ENCODE results near the gene KLHL3.

KLHL3 gene

DNA sequence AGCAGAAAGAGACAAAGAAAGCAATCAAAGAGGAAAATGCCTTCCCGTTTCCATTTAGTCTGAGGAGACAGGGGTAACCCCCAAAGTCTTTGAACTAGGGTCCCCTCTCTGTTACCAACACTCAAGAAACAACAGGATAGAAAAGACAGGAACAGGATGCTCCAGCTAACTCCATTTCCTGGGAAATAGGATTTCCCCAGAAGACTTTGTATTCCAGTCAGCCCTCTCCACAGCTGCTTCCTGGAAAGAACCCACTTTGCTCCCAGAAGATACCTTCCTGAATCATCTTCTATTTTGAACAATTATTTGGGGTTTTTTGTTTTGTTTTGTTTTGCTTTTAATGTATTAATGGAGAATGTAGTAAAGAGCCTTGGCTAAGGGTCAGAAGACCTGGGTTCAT lies 56.0 kb downstream of the KLHL3 start:
- DNase-seq (ENCODE audit: low spot score), result no peak
- in situ Hi-C loops (cut with MboI; ENCODE audit: low pct_unique_long_range_greater_than_20kb, low sequenced_read_pairs, unreplicated experiment), result no loop called here

GRCh38 chr5:137679195-137679594 lies 56.7 kb downstream of the KLHL3 start:
- TF ChIP-seq, protein P1, sequence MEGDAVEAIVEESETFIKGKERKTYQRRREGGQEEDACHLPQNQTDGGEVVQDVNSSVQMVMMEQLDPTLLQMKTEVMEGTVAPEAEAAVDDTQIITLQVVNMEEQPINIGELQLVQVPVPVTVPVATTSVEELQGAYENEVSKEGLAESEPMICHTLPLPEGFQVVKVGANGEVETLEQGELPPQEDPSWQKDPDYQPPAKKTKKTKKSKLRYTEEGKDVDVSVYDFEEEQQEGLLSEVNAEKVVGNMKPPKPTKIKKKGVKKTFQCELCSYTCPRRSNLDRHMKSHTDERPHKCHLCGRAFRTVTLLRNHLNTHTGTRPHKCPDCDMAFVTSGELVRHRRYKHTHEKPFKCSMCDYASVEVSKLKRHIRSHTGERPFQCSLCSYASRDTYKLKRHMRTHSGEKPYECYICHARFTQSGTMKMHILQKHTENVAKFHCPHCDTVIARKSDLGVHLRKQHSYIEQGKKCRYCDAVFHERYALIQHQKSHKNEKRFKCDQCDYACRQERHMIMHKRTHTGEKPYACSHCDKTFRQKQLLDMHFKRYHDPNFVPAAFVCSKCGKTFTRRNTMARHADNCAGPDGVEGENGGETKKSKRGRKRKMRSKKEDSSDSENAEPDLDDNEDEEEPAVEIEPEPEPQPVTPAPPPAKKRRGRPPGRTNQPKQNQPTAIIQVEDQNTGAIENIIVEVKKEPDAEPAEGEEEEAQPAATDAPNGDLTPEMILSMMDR (IDR thresholded peaks at IDR 0.05; ENCODE audit: extremely low read depth, insufficient read depth, missing control alignments), result no peak
- in situ Hi-C loops (cut with MboI; ENCODE audit: low pct_unique_long_range_greater_than_20kb, low sequenced_read_pairs, unreplicated experiment), result no loop called here
- no peak for DNase-seq (ENCODE audit: low spot score)

More for the DNA sequence above, 56.0 kb downstream of the KLHL3 start:
- TF ChIP-seq, protein P1 (IDR thresholded peaks at IDR 0.05; ENCODE audit: extremely low read depth, insufficient read depth, missing control alignments), result no peak

- TF ChIP-seq, protein P1 (IDR thresholded peaks at IDR 0.05; ENCODE audit: extremely low read depth, insufficient read depth, missing control alignments), result no peak
- DNase-seq (ENCODE audit: low spot score), result no peak
- in situ Hi-C loops (cut with MboI; ENCODE audit: low pct_unique_long_range_greater_than_20kb, low sequenced_read_pairs, unreplicated experiment), result no loop called here
Observed at GRCh38 chr5:137672881-137673280, 63.0 kb downstream of the KLHL3 start.

- no peak for DNase-seq (ENCODE audit: low spot score)
- TF ChIP-seq, protein P1 (IDR thresholded peaks at IDR 0.05; ENCODE audit: extremely low read depth, insufficient read depth, missing control alignments), result no peak
- in situ Hi-C loops (cut with MboI; ENCODE audit: low pct_unique_long_range_greater_than_20kb, low sequenced_read_pairs, unreplicated experiment), result no loop called here
Observed at GRCh38 chr5:137672001-137672400, 63.9 kb downstream of the KLHL3 start.

DNA sequence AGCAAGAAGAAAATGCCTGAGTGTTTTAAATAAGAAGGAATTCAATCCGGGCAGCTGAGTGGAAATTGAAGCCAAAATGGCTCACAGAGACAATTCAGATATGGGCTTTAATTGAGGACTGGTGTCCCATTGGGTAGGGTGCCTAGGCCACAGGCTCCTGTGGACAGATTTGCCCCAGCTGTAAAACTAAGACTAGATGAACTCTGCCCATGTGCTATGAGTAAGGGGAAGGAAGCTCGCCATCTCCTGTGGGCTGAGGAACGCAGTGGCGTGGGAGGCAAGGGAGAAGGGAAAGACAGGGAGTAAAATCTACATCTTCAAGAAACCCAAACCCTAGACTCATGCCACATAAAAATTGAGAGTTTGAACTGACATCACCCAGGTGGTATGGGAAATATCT lies 66.1 kb downstream of the KLHL3 start:
- DNase-seq (ENCODE audit: low spot score), result no peak
- TF ChIP-seq, protein P1 (IDR thresholded peaks at IDR 0.05; ENCODE audit: extremely low read depth, insufficient read depth, missing control alignments), result no peak
- in situ Hi-C loops (cut with MboI; ENCODE audit: low pct_unique_long_range_greater_than_20kb, low sequenced_read_pairs, unreplicated experiment), result loop anchor here (10.0 kb wide), 1 partner anchor 65 kb away; the partner anchor contains the start of gene KLHL3

DNA sequence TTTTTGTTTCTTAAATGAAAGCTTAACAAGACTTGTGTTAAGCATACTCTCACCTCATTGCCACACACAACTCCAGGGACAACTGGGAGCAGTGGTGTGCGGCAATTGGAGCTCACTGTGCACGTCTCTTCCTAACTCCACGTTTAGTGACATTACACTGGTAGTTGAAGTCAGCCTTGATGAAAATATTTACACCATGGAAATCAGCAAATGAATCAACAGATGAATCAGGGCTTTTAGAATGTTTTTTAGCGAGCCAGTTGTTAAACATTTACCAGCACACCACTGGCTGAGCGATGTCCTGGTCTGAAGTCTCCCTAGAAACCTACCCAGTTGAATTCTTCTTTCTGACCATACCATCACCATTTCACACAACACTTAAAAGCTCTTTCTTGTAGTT lies 67.3 kb downstream of the KLHL3 start:
- no peak for DNase-seq (ENCODE audit: low spot score)
- TF ChIP-seq, protein P1 (IDR thresholded peaks at IDR 0.05; ENCODE audit: extremely low read depth, insufficient read depth, missing control alignments), result no peak
- in situ Hi-C loops (cut with MboI; ENCODE audit: low pct_unique_long_range_greater_than_20kb, low sequenced_read_pairs, unreplicated experiment), result loop anchor here (10.0 kb wide), 1 partner anchor 66 kb away; the partner anchor contains the start of gene KLHL3

- TF ChIP-seq, protein P1 (IDR thresholded peaks at IDR 0.05; ENCODE audit: extremely low read depth, insufficient read depth, missing control alignments), result no peak
- DNase-seq (ENCODE audit: low spot score), result no peak
- in situ Hi-C loops (cut with MboI; ENCODE audit: low pct_unique_long_range_greater_than_20kb, low sequenced_read_pairs, unreplicated experiment), result loop anchor here (10.0 kb wide), 1 partner anchor 67 kb away; the partner anchor contains the start of gene KLHL3
Observed at GRCh38 chr5:137667341-137667740, 68.5 kb downstream of the KLHL3 start.
